IPS-NIHi11 (cell line): ENCODE results near the gene PRAMEF25.
"Not testable (repeated sequence)": the region's sequence is repeated elsewhere in the genome, so short reads cannot be mapped to it uniquely, and the experiment has no call there.

ENCODE experiments used
- DNase-seq: peaks from one replicate; pipeline ENCODE4 v3.0.0; 2012; ENCODE audit warnings: mixed read lengths, low spot score

Gene PRAMEF25

DNA sequence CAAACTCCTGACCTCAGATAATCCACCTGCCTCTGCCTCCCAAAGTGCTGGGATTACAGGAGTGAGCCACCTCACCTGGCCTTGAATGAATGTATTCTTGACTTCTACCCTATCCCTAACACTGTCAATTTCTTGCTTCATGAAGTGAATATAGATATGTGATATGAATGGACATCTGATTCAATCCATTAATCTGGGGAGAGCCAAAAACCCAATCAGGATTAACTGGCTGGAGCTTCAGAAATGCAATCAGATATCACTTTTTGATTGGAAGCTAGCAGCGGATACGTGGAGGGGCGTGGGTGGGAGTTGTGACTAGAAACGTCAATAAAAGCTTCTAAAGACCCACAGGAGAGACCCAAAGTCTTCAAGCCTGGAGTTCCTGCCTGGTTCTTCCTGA, at the start of gene PRAMEF25:
TSS of gene PRAMEF25 (plus strand) at position 301 of the 400 bp plus-strand sequence. CDS start 2,920 bp downstream, outside the sequence.
- not testable (repeated sequence) for DNase-seq

DNA sequence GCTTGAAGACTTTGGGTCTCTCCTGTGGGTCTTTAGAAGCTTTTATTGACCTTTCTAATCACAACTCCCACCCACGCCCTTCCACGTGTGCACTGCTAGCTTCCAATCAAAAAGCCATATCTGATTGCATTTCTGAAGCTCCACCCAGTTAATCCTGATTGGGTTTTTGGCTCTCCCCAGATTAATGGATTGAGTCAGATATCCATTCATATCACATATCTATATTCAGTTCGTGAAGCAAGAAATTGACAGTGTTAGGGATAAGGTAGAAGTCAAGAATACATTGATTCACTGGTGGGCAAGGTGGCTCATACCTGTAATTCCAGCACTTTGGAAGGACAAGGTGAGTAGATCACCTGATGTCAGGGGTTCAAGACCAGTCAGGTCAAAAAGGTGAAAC, 14.1 kb upstream of the PRAMEF25 start, which contains the start of gene PRAMEF27:
TSS of gene PRAMEF27 (minus strand) at position 101 of the 400 bp plus-strand sequence. CDS start 2,916 bp downstream, outside the sequence.
- not testable (repeated sequence) for DNase-seq

DNA sequence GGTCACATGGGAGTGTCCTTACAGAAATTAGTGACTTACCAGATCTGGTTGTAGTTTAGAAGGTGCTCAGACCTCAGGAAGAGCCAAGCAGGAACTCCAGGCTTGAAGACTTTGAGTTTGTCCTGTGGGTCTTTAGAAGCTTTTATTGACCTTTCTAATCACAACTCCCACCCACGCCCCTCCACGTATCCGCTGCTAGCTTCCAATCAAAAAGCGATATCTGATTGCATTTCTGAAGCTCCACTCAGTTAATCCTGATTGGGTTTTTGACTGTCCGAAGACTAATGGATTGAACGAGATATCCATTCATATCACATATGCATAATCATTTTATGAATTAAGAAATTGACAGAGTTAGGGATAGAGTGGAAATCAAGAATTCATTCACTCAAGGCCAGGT, 46.2 kb downstream of the PRAMEF25 start, which contains the start of gene HNRNPCL2:
TSS of gene HNRNPCL2 (minus strand) at position 101 of the 400 bp plus-strand sequence. CDS start 454 bp downstream, outside the sequence.
- not testable (repeated sequence) for DNase-seq
